HepG2 (cell line): ENCODE measurements around the gene SLC25A11. TPM values are rescaled to one million over a fixed set of nuclear protein-coding genes. Genes with fewer than 3 reads are reported as not detected.

Experiments
- ADNP ChIP-seq: sonication (generic); formaldehyde crosslinking; IDR thresholded peaks from 2 replicates; pipeline ENCODE4 v1.4.0; 2020; ENCODE audit warnings: missing genetic modification reagents
- AGO2 ChIP-seq: fragments of 200-400 bp; formaldehyde crosslinking; optimal IDR thresholded peaks from 2 replicates; pipeline ENCODE3; 2017; ENCODE audit warnings: mild to moderate bottlenecking, low read depth, low read length, moderate library complexity
- ELF4 ChIP-seq: sonication (generic); formaldehyde crosslinking; IDR thresholded peaks from 2 replicates; pipeline ENCODE4 v1.5.0; 2020; ENCODE audit warnings: missing genetic modification reagents, mild to moderate bottlenecking, moderate library complexity, borderline replicate concordance
- MAZ ChIP-seq, 2 experiments: sonication (generic) in 1 of 2; formaldehyde crosslinking in 1 of 2; IDR thresholded peaks; 2 replicates each; pipeline versions ENCODE4 v1.5.0 to v1.6.1; 2012 to 2020; ENCODE audit warnings: low read depth in 2 of 2, mild to moderate bottlenecking in 2 of 2, borderline replicate concordance in 1 of 2, improper control_type of control experiment in 1 of 2, low read length in 1 of 2, missing genetic modification reagents in 1 of 2, moderate library complexity in 1 of 2
- NCOR1 ChIP-seq: fragments of 200-600 bp; sonication (generic); IDR thresholded peaks from 2 replicates; pipeline ENCODE4 v1.7.0; 2017; ENCODE audit warnings: antibody characterized with exemption, low read length, borderline replicate concordance
- TIGD3 ChIP-seq: sonication (generic); formaldehyde crosslinking; IDR thresholded peaks from 2 replicates; pipeline ENCODE4 v1.5.1; 2020; ENCODE audit warnings: mild to moderate bottlenecking, missing genetic modification reagents, borderline replicate concordance
- ZBTB21 ChIP-seq: sonication (generic); formaldehyde crosslinking; IDR thresholded peaks from 2 replicates; pipeline ENCODE4 v1.4.0; 2020; ENCODE audit warnings: missing genetic modification reagents
- ZMAT3 ChIP-seq: sonication (generic); formaldehyde crosslinking; conservative IDR thresholded peaks from 2 replicates; pipeline ENCODE4 v1.7.0; 2021; ENCODE audit warnings: missing genetic modification reagents
- ZNF343 ChIP-seq: sonication (generic); formaldehyde crosslinking; IDR thresholded peaks from 2 replicates; pipeline ENCODE4 v1.4.0; 2020; ENCODE audit warnings: mild to moderate bottlenecking, missing genetic modification reagents
- ZNF547 ChIP-seq: sonication (generic); formaldehyde crosslinking; IDR thresholded peaks from 2 replicates; pipeline ENCODE4 v1.5.1; 2020; ENCODE audit warnings: mild to moderate bottlenecking, missing genetic modification reagents
- ZNF780A ChIP-seq: sonication (generic); formaldehyde crosslinking; IDR thresholded peaks from 2 replicates; pipeline ENCODE4 v1.8.0; 2022; ENCODE audit warnings: mild to moderate bottlenecking, missing genetic modification reagents, moderate library complexity
- polyA plus RNA-seq, 8 experiments: library from polyadenylated mRNA; depleted of rRNA in 3 of 8; stranded (reverse) in 7 of 8; unstranded in 1 of 8; fragments of >200 nt; fragmentation: Illumina TruSeq in 4 of 8; extraction: Trizol in 4 of 8; gene quantifications; 2 replicates each; pipeline versions ENCODE4 v1.2.1 to v1.2.3, GENCODE V29; 2011 to 2016; ENCODE audit warnings: low read depth in 4 of 8, missing spikeins in 1 of 8, mixed read lengths in 1 of 8; ENCODE audit not compliant: insufficient read depth in 1 of 8
- total RNA-seq, 5 experiments: library from RNA; depleted of rRNA; stranded (reverse); fragments of >200 nt; fragmentation: Illumina TruSeq; extraction: Trizol; gene quantifications; 2 replicates each; pipeline ENCODE4 v1.2.3, GENCODE V29; 2016; ENCODE audit warnings: low read depth in 1 of 5
- TF ChIP-seq, protein P1 (sequence below): IDR thresholded peaks from 2 replicates; pipeline ENCODE4 v1.6.1; 2018; ENCODE audit warnings: missing genetic modification reagents
- TF ChIP-seq, protein P2 (sequence below): sonication (generic); formaldehyde crosslinking; IDR thresholded peaks from 2 replicates; pipeline ENCODE4 v1.4.0; 2020; ENCODE audit warnings: missing genetic modification reagents
- TF ChIP-seq, protein P3 (sequence below): sonication (generic); formaldehyde crosslinking; IDR thresholded peaks from 2 replicates; pipeline ENCODE4 v1.4.0; 2020; ENCODE audit warnings: mild to moderate bottlenecking, missing genetic modification reagents

Gene SLC25A11
- total and polyA plus RNA-seq, 2 of the 13 experiments (the other 11 are each of a cell fraction or from before 2014, with no cell fraction given): 35.4 to 47.2 TPM

DNA sequence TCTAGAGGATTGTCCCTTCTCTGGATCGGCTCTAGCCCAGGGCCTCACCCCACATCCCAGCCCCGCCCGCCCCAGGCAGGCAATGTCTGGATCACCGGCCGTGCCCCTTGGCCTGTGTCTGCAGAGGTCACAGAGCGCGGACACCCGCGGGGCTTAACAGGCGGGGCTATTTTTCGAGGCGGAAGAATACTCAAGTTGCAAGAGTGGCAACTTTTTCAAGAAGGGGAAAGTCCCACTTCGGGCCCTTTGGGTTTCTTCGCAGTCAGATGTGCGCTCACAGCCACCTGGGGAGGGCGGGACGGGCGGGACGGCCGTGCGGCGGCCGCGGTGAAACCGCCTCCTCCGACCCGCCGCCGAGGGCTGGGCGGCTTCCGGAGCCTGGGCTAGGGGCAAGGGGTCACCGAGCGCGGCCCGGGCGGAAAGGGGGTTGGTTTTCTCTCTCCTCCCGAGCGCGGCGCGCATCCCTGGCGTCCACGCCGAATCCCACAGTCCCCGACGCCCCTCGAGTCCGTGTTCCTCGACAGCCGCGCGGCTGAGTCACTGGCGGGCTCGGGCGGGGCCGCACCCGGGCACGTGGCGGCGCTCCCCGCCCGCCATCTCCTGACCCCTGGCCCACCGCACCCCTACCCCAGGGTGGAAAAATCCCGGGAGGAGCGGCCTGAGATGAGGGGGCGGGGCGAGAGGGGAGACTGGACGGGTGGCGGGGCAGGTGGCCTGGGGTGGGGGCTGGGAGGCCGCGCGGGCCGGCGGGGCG is 9.7 kb upstream of the SLC25A11 start (continued):
- TF ChIP-seq MAZ (IDR thresholded peaks at IDR 0.05; ENCODE audit: borderline replicate concordance, low read depth, low read length) (peak; percentile 56; the same call in 1 of the 2 replicates), MAZ (CRISPR knock-in tag; IDR thresholded peaks at IDR 0.05; ENCODE audit: low read depth) (peak; percentile 81), AGO2 (peak; percentile 92), NCOR1 (0 out of 2 replicates have a peak, but pooled peaks have one; percentile 18), ZNF547 (CRISPR knock-in tag) (no peak), ZNF343 (CRISPR knock-in tag) (peak; percentile 72; the same call in 1 of the 2 replicates), TIGD3 (CRISPR knock-in tag) (no peak), ZNF780A (CRISPR knock-in tag) (no peak), ADNP (no peak), ELF4 (CRISPR knock-in tag) (no peak), ZMAT3 (CRISPR knock-in tag) (peak; percentile 75; the same call in 1 of the 2 replicates), ZBTB21 (CRISPR knock-in tag) (no peak)
- TF ChIP-seq, protein P1, sequence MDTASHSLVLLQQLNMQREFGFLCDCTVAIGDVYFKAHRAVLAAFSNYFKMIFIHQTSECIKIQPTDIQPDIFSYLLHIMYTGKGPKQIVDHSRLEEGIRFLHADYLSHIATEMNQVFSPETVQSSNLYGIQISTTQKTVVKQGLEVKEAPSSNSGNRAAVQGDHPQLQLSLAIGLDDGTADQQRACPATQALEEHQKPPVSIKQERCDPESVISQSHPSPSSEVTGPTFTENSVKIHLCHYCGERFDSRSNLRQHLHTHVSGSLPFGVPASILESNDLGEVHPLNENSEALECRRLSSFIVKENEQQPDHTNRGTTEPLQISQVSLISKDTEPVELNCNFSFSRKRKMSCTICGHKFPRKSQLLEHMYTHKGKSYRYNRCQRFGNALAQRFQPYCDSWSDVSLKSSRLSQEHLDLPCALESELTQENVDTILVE: no peak
- TF ChIP-seq, protein P2, sequence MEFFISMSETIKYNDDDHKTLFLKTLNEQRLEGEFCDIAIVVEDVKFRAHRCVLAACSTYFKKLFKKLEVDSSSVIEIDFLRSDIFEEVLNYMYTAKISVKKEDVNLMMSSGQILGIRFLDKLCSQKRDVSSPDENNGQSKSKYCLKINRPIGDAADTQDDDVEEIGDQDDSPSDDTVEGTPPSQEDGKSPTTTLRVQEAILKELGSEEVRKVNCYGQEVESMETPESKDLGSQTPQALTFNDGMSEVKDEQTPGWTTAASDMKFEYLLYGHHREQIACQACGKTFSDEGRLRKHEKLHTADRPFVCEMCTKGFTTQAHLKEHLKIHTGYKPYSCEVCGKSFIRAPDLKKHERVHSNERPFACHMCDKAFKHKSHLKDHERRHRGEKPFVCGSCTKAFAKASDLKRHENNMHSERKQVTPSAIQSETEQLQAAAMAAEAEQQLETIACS: peak; percentile 61; the same call in 1 of the 2 replicates
- TF ChIP-seq, protein P3, sequence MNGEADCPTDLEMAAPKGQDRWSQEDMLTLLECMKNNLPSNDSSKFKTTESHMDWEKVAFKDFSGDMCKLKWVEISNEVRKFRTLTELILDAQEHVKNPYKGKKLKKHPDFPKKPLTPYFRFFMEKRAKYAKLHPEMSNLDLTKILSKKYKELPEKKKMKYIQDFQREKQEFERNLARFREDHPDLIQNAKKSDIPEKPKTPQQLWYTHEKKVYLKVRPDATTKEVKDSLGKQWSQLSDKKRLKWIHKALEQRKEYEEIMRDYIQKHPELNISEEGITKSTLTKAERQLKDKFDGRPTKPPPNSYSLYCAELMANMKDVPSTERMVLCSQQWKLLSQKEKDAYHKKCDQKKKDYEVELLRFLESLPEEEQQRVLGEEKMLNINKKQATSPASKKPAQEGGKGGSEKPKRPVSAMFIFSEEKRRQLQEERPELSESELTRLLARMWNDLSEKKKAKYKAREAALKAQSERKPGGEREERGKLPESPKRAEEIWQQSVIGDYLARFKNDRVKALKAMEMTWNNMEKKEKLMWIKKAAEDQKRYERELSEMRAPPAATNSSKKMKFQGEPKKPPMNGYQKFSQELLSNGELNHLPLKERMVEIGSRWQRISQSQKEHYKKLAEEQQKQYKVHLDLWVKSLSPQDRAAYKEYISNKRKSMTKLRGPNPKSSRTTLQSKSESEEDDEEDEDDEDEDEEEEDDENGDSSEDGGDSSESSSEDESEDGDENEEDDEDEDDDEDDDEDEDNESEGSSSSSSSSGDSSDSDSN (CRISPR knock-in tag): peak; percentile 45; the same call in 1 of the 2 replicates
